Adrenal gland (tissue), 5 donors: Measurements from ENCODE around the gene GSE1.

Experiments
- POLR2A ChIP-seq, 2 donors: fragments of 450-650 bp; IDR thresholded peaks; one replicate each; pipeline ENCODE4 v1.6.1; 2017; ENCODE audit warnings: antibody characterized with exemption in 2 of 2, mild to moderate bottlenecking in 2 of 2, moderate library complexity in 1 of 2
- TF ChIP-seq, protein P1 (sequence below), 6 experiments: fragments of 450-650 bp in 4 of 6; fragments of 200-600 bp in 2 of 6; sonication (generic) in 1 of 6; IDR thresholded peaks; 1 replicate in 5 of 6; 2 replicates in 1 of 6; pipeline versions ENCODE4 v1.5.1 to v1.8.0; 2016 to 2021; ENCODE audit warnings: antibody characterized with exemption in 6 of 6, mild to moderate bottlenecking in 2 of 6, moderate library complexity in 1 of 6
- donor health status: DM: no; HTN: no; CAD: no.

DNA sequence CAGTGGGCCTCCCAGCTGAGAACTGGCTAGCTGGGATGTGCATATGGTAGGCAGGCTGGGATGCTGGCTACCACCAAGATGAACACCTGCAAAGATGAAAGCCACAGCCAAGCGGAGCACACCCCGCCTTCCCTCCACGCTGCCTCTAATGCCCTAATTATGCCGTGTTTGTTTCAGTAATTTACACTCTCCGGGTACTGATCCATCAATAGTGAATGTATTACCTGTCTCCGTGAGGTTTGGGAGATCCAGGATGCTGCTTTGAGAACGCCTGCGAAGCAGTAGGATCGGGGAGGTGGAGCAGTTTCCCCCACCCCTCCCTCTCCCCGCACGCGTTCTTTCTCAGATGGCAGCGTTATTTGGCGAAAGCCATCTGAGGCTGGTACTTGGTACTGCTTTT lies 28.9 kb upstream of the GSE1 start:
- TF ChIP-seq, protein P1, sequence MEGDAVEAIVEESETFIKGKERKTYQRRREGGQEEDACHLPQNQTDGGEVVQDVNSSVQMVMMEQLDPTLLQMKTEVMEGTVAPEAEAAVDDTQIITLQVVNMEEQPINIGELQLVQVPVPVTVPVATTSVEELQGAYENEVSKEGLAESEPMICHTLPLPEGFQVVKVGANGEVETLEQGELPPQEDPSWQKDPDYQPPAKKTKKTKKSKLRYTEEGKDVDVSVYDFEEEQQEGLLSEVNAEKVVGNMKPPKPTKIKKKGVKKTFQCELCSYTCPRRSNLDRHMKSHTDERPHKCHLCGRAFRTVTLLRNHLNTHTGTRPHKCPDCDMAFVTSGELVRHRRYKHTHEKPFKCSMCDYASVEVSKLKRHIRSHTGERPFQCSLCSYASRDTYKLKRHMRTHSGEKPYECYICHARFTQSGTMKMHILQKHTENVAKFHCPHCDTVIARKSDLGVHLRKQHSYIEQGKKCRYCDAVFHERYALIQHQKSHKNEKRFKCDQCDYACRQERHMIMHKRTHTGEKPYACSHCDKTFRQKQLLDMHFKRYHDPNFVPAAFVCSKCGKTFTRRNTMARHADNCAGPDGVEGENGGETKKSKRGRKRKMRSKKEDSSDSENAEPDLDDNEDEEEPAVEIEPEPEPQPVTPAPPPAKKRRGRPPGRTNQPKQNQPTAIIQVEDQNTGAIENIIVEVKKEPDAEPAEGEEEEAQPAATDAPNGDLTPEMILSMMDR (IDR thresholded peaks at IDR 0.05) = no peak
- TF ChIP-seq POLR2A (IDR thresholded peaks at IDR 0.05) = no peak
